ENCODE results near the gene LHFPL6. TPM values are rescaled to one million over a fixed set of nuclear protein-coding genes. Genes with fewer than 3 reads are reported as not detected.

LHFPL6 gene
- total RNA-seq, 2 donors from 2014 or later = 0.53 to 2.8 TPM

GRCh38 chr13:39457274-39457673, 145.7 kb downstream of the LHFPL6 start:
- Histone ChIP-seq H3K9ac (ENCODE audit: extremely low read depth, low read length, poor library complexity, severe bottlenecking) (no peak overlapping the region), H3K27ac (ENCODE audit: low read depth, low read length) (no peak overlapping the region), H3K4me3 (ENCODE audit: low read length) (no peak overlapping the region), H3K27me3 (ENCODE audit: control insufficient read depth, insufficient read depth, low read length, poor library complexity, severe bottlenecking) (no peaks in the 10 kb centered on the region), H3K9me3 (ENCODE audit: control insufficient read depth, low read length) (peaks cover 6% of the 10 kb centered on the region), H3K36me3 (ENCODE audit: control insufficient read depth, insufficient read depth, low read length) (no peaks in the 10 kb centered on the region), H3K4me1 (ENCODE audit: control insufficient read depth, insufficient read depth, low read length) (no peaks in the 10 kb centered on the region)
- peaks cover 24% of the 10 kb centered on the region for H3K4me1 Mint-ChIP-seq
- WGBS, 2 experiments (ENCODE audit: insufficient coverage in 1 of 2, insufficient read length in 1 of 2) = 91 to 100% methylated on average over 1 of the region's 1 CpG
- no peak for DNase-seq
- H3K27me3 Mint-ChIP-seq (ENCODE audit: insufficient read depth) = no peaks in the 10 kb centered on the region
- H3K27ac Mint-ChIP-seq = no peak overlapping the region
- TF ChIP-seq CTCF (conservative IDR thresholded peaks at IDR 0.05) = no peak
- H3K36me3 Mint-ChIP-seq (ENCODE audit: low read depth) = no peaks in the 10 kb centered on the region
- no peaks in the 10 kb centered on the region for H3K9me3 Mint-ChIP-seq
- no peak overlapping the region for H3K4me3 Mint-ChIP-seq

GRCh38 chr13:39455521-39456175, 147.3 kb downstream of the LHFPL6 start:
- Histone ChIP-seq H3K9ac (ENCODE audit: extremely low read depth, low read length, poor library complexity, severe bottlenecking) (no peak overlapping the region), H3K27me3 (ENCODE audit: control insufficient read depth, insufficient read depth, low read length, poor library complexity, severe bottlenecking) (no peaks in the 10 kb centered on the region), H3K36me3 (ENCODE audit: control insufficient read depth, insufficient read depth, low read length) (no peaks in the 10 kb centered on the region), H3K4me1 (ENCODE audit: control insufficient read depth, insufficient read depth, low read length) (no peaks in the 10 kb centered on the region), H3K27ac (ENCODE audit: low read depth, low read length) (no peak overlapping the region), H3K4me3 (ENCODE audit: low read length) (no peak overlapping the region), H3K9me3 (ENCODE audit: control insufficient read depth, low read length) (peaks cover 6% of the 10 kb centered on the region)
- Mint-ChIP-seq H3K27me3 (ENCODE audit: insufficient read depth) (no peaks in the 10 kb centered on the region), H3K9me3 (no peaks in the 10 kb centered on the region), H3K27ac (no peak overlapping the region), H3K4me1 (peaks cover 14% of the 10 kb centered on the region), H3K36me3 (ENCODE audit: low read depth) (no peaks in the 10 kb centered on the region), H3K4me3 (no peak overlapping the region)
- 60 to 69% methylated on average over 3 to 4 of the region's 4 CpGs for WGBS, 2 experiments (ENCODE audit: insufficient coverage in 1 of 2, insufficient read length in 1 of 2)
- no peak for DNase-seq
- no peak for TF ChIP-seq CTCF (conservative IDR thresholded peaks at IDR 0.05)

- H3K27ac ChIP-seq (ENCODE audit: low read depth, low read length) = peak overlapping the region; percentile 96
- 83 to 94% methylated on average over 1 of the region's 1 CpG for WGBS, 2 experiments (ENCODE audit: insufficient coverage in 1 of 2, insufficient read length in 1 of 2)
- H3K27me3 ChIP-seq (ENCODE audit: control insufficient read depth, insufficient read depth, low read length, poor library complexity, severe bottlenecking) = no peaks in the 10 kb centered on the region
- H3K9ac ChIP-seq (ENCODE audit: extremely low read depth, low read length, poor library complexity, severe bottlenecking) = no peak overlapping the region
- no peak for DNase-seq
- Mint-ChIP-seq H3K27me3 (ENCODE audit: insufficient read depth) (no peaks in the 10 kb centered on the region), H3K4me1 (peaks cover 9% of the 10 kb centered on the region), H3K9me3 (no peaks in the 10 kb centered on the region), H3K27ac (no peak overlapping the region), H3K36me3 (ENCODE audit: low read depth) (no peaks in the 10 kb centered on the region), H3K4me3 (no peak overlapping the region)
- TF ChIP-seq CTCF (conservative IDR thresholded peaks at IDR 0.05) = no peak
- no peak overlapping the region for H3K4me3 ChIP-seq (ENCODE audit: low read length)
- no peaks in the 10 kb centered on the region for H3K36me3 ChIP-seq (ENCODE audit: control insufficient read depth, insufficient read depth, low read length)
- peaks cover 6% of the 10 kb centered on the region for H3K9me3 ChIP-seq (ENCODE audit: control insufficient read depth, low read length)
- H3K4me1 ChIP-seq (ENCODE audit: control insufficient read depth, insufficient read depth, low read length) = no peaks in the 10 kb centered on the region
Measured at GRCh38 chr13:39452834-39453233, 150.2 kb downstream of the LHFPL6 start.
